ENCODE results near the gene CERS2. TPM values are rescaled to one million over a fixed set of nuclear protein-coding genes. Genes with fewer than 3 reads are reported as not detected.

The CERS2 gene
- total RNA-seq, 2 experiments from 2014 or later: 64.7 to 92.8 TPM

- H2AFZ ChIP-seq (ENCODE audit: low read length): no peak overlapping the region
- no peak overlapping the region for H3K4me3 ChIP-seq (ENCODE audit: low read depth, low read length, poor library complexity, severe bottlenecking)
- POLR2A ChIA-PET: no interaction called here
- H3K27ac ChIP-seq (ENCODE audit: low read depth, low read length, poor library complexity, severe bottlenecking): no peak overlapping the region
- BruUV-seq (replicated peaks): no TSS peak
- H3K4me1 ChIP-seq (ENCODE audit: insufficient read depth, low read length, poor library complexity, severe bottlenecking): peaks cover 36% of the 10 kb centered on the region
- H3K9me2 ChIP-seq (ENCODE audit: insufficient read depth, low read length): no peaks in the 10 kb centered on the region
- intact Hi-C loops (cut with micrococcal nuclease; ENCODE audit: unreplicated experiment): no loop called here
- H3K9me3 ChIP-seq (ENCODE audit: low read length): no peaks in the 10 kb centered on the region
- H3K36me3 ChIP-seq (ENCODE audit: insufficient read depth, low read length): no peaks in the 10 kb centered on the region
- DNase-seq (ENCODE audit: low spot score): no peak
- no peak overlapping the region for H3K4me2 ChIP-seq (ENCODE audit: low read length)
- H3K79me2 ChIP-seq (ENCODE audit: insufficient read depth, low read depth, low read length): peaks cover 17% of the 10 kb centered on the region; the same call in 1 of the 2 replicates
- no peak for TF ChIP-seq EZH2phosphoT487 (IDR thresholded peaks at IDR 0.05; ENCODE audit: borderline replicate concordance, low read depth, low read length)
- H4K20me1 ChIP-seq (ENCODE audit: insufficient read depth, low read length): no peaks in the 10 kb centered on the region
- CTCF ChIA-PET (ENCODE audit: unreplicated experiment): no interaction called here
These were observed 35.7 kb upstream of the CERS2 start for GRCh38 chr1:151010346-151010726.

- no peak overlapping the region for H3K27ac ChIP-seq (ENCODE audit: low read depth, low read length, poor library complexity, severe bottlenecking)
These were observed 35.2 kb upstream of the CERS2 start for GRCh38 chr1:151009674-151010345.

GRCh38 chr1:151009206-151009587 is 34.6 kb upstream of the CERS2 start:
- Histone ChIP-seq H3K36me3 (ENCODE audit: insufficient read depth, low read length) (no peaks in the 10 kb centered on the region), H3K9me3 (ENCODE audit: low read length) (no peaks in the 10 kb centered on the region), H2AFZ (ENCODE audit: low read length) (peak overlapping the region; percentile 85; the same call in 1 of the 2 replicates), H3K4me3 (ENCODE audit: low read depth, low read length, poor library complexity, severe bottlenecking) (peak overlapping the region; percentile 83), H3K27ac (ENCODE audit: low read depth, low read length, poor library complexity, severe bottlenecking) (no peak overlapping the region), H3K79me2 (ENCODE audit: insufficient read depth, low read depth, low read length) (peaks cover 17% of the 10 kb centered on the region; the same call in 1 of the 2 replicates), H3K9me2 (ENCODE audit: insufficient read depth, low read length) (no peaks in the 10 kb centered on the region), H3K4me2 (ENCODE audit: low read length) (peak overlapping the region; percentile 90), H4K20me1 (ENCODE audit: insufficient read depth, low read length) (no peaks in the 10 kb centered on the region), H3K4me1 (ENCODE audit: insufficient read depth, low read length, poor library complexity, severe bottlenecking) (peaks cover 46% of the 10 kb centered on the region)
- CTCF ChIA-PET (ENCODE audit: unreplicated experiment): no interaction called here
- POLR2A ChIA-PET: interaction anchor here (0.5 kb wide), 1 partner anchor 50 kb away, joined by 3 read pairs; the partner anchor contains the start of gene CDC42SE1
- no peak for TF ChIP-seq EZH2phosphoT487 (IDR thresholded peaks at IDR 0.05; ENCODE audit: borderline replicate concordance, low read depth, low read length)
- intact Hi-C loops (cut with micrococcal nuclease; ENCODE audit: unreplicated experiment): loop anchor here (5.0 kb wide), 1 partner anchor 48 kb away; the partner anchor contains the start of gene CDC42SE1
- BruUV-seq (replicated peaks): TSS peak; percentile 60
- no peak for DNase-seq (ENCODE audit: low spot score)

More at GRCh38 chr1:151009674-151010345, 35.2 kb upstream of the CERS2 start:
- H3K79me2 ChIP-seq (ENCODE audit: insufficient read depth, low read depth, low read length): peaks cover 17% of the 10 kb centered on the region; the same call in 1 of the 2 replicates
- ChIA-PET CTCF (ENCODE audit: unreplicated experiment) (no interaction called here), POLR2A (interaction anchor here (0.5 kb wide), 1 partner anchor 50 kb away, joined by 3 read pairs; the partner anchor contains the start of gene CDC42SE1)
- no peaks in the 10 kb centered on the region for H4K20me1 ChIP-seq (ENCODE audit: insufficient read depth, low read length)
- TF ChIP-seq EZH2phosphoT487 (IDR thresholded peaks at IDR 0.05; ENCODE audit: borderline replicate concordance, low read depth, low read length) (no peak), CTCF (conservative IDR thresholded peaks at IDR 0.05; ENCODE audit: low read length) (no peak)
- no TSS peak for BruUV-seq (replicated peaks)
- no peaks in the 10 kb centered on the region for H3K9me3 ChIP-seq (ENCODE audit: low read length)
- H3K9me2 ChIP-seq (ENCODE audit: insufficient read depth, low read length): no peaks in the 10 kb centered on the region
- DNase-seq (ENCODE audit: low spot score): no peak
- H3K4me2 ChIP-seq (ENCODE audit: low read length): peak overlapping the region; percentile 90
- H3K4me3 ChIP-seq (ENCODE audit: low read depth, low read length, poor library complexity, severe bottlenecking): peak overlapping the region; percentile 83
- H3K4me1 ChIP-seq (ENCODE audit: insufficient read depth, low read length, poor library complexity, severe bottlenecking): peaks cover 41% of the 10 kb centered on the region
- H2AFZ ChIP-seq (ENCODE audit: low read length): no peak overlapping the region
- H3K36me3 ChIP-seq (ENCODE audit: insufficient read depth, low read length): no peaks in the 10 kb centered on the region
- intact Hi-C loops (cut with micrococcal nuclease; ENCODE audit: unreplicated experiment): loop anchor here (5.0 kb wide), 1 partner anchor 47 kb away; the partner anchor contains the start of gene CDC42SE1
